NCI-H510A (cell line): ENCODE measurements around the gene KLHL7.
"Not testable (repeated sequence)": the region's sequence is repeated elsewhere in the genome, so short reads cannot be mapped to it uniquely, and the experiment has no call there.

Source experiments
- DNase-seq: peaks from one replicate; lab custom pipeline; 2025; lab: John Stamatoyannopoulos, UW

Gene KLHL7

GRCh38 chr7:23218196-23218595 lies 112.6 kb downstream of the KLHL7 start:
- no peak for DNase-seq

- no peak for DNase-seq
These were observed 115.2 kb downstream of the KLHL7 start for GRCh38 chr7:23220690-23221305.

- no peak for DNase-seq
These were observed 117.0 kb downstream of the KLHL7 start for GRCh38 chr7:23222439-23223030.

GRCh38 chr7:23224364-23224763 lies 118.8 kb downstream of the KLHL7 start:
- DNase-seq, result not testable (repeated sequence)

- DNase-seq, result no peak
These were observed 121.4 kb downstream of the KLHL7 start for GRCh38 chr7:23226844-23227450.
